ENCODE measurements around the gene TBC1D1.

- TF ChIP-seq CTCF (IDR thresholded peaks at IDR 0.05; ENCODE audit: control extremely low read depth in 1 of 3, insufficient read depth in 1 of 3, low read depth in 1 of 3, low read length in 3 of 3) (no peak), POLR2A (IDR thresholded peaks at IDR 0.05; ENCODE audit: control extremely low read depth in 1 of 2, low read depth in 2 of 2, low read length in 2 of 2) (no peak), ATF2 (IDR thresholded peaks at IDR 0.05; ENCODE audit: low read length) (no peak), SIN3A (conservative IDR thresholded peaks at IDR 0.05 in 1 of 2, IDR thresholded peaks at IDR 0.05 in 1 of 2; ENCODE audit: low read depth in 1 of 2, low read length in 2 of 2) (no peak), EZH2 (IDR thresholded peaks at IDR 0.05; ENCODE audit: low read depth, low read length, severe bottlenecking) (no peak), CHD2 (IDR thresholded peaks at IDR 0.05; ENCODE audit: low read length) (no peak), CEBPB (IDR thresholded peaks at IDR 0.05; ENCODE audit: low read depth, low read length) (no peak), TAF1 (IDR thresholded peaks at IDR 0.05; ENCODE audit: low read depth, low read length) (no peak), POLR2AphosphoS5 (IDR thresholded peaks at IDR 0.05; ENCODE audit: low read depth, low read length) (no peak), USF2 (IDR thresholded peaks at IDR 0.05; ENCODE audit: low read length) (no peak), EGR1 (IDR thresholded peaks at IDR 0.05; ENCODE audit: borderline replicate concordance, low read depth, low read length) (no peak), RFX5 (IDR thresholded peaks at IDR 0.05; ENCODE audit: borderline replicate concordance, low read depth, low read length) (no peak), BCL11A (IDR thresholded peaks at IDR 0.05; ENCODE audit: low read depth in 2 of 2, low read length in 2 of 2) (no peak), TEAD4 (IDR thresholded peaks at IDR 0.05; ENCODE audit: low read depth, low read length) (no peak)
Measured at GRCh38 chr4:37924946-37925345, 34.1 kb downstream of the TBC1D1 start.
